GM23338 (cell line): Measurements from ENCODE around the gene DNM2. TPM values are rescaled to one million over a fixed set of nuclear protein-coding genes. Genes with fewer than 3 reads are reported as not detected.

Experiments used
- ATAC-seq: fragments of 200-7000 bp; cut with Tn5 transposase; 3 replicates; pipeline ENCODE4 v1.9.1; 2020
- DNase-seq: peaks from one replicate; pipeline ENCODE4 v3.0.0-alpha.2; 2015; ENCODE audit warnings: low spot score
- H2AFZ ChIP-seq: fragments of 200-600 bp; sonication (generic); 2 replicates; pipeline ENCODE4 v1.8.0; 2016; ENCODE audit warnings: antibody characterized with exemption, mild to moderate bottlenecking, moderate library complexity
- H3F3A ChIP-seq: fragments of 200-600 bp; sonication (generic); replicated peaks from 2 replicates; pipeline ENCODE4 v1.8.0; 2017; ENCODE audit warnings: antibody characterized with exemption, mixed run types, low read depth
- H3K27ac ChIP-seq: fragments of 200-600 bp; sonication (generic); 2 replicates; pipeline ENCODE4 v1.6.1; 2016; ENCODE audit warnings: low read depth
- H3K27me3 ChIP-seq: fragments of 200-600 bp; sonication (generic); 2 replicates; pipeline ENCODE4 v1.8.0; 2016; ENCODE audit warnings: mild to moderate bottlenecking, mixed run types, moderate library complexity; ENCODE audit not compliant: insufficient read depth
- H3K36me3 ChIP-seq: fragments of 200-600 bp; sonication (generic); 2 replicates; pipeline ENCODE4 v1.8.0; 2016; ENCODE audit warnings: mild to moderate bottlenecking; ENCODE audit not compliant: insufficient read depth
- H3K4me1 ChIP-seq: fragments of 200-600 bp; sonication (generic); 2 replicates; pipeline ENCODE4 v1.8.0; 2016; ENCODE audit warnings: mild to moderate bottlenecking, moderate library complexity; ENCODE audit not compliant: insufficient read depth
- H3K4me2 ChIP-seq: fragments of 200-600 bp; sonication (generic); 2 replicates; pipeline ENCODE4 v1.7.1; 2017; ENCODE audit warnings: mixed run types
- H3K4me3 ChIP-seq: fragments of 200-600 bp; sonication (generic); 2 replicates; pipeline ENCODE4 v1.6.1; 2016; ENCODE audit warnings: mixed run types
- H3K79me2 ChIP-seq: fragments of 200-600 bp; sonication (generic); replicated peaks from 2 replicates; pipeline ENCODE4 v1.8.0; 2017; ENCODE audit warnings: mild to moderate bottlenecking; ENCODE audit not compliant: insufficient read depth
- H3K9me2 ChIP-seq: fragments of 200-600 bp; sonication (generic); 2 replicates; pipeline ENCODE4 v1.8.0; 2017; ENCODE audit not compliant: insufficient read depth
- H4K20me1 ChIP-seq: fragments of 200-600 bp; sonication (generic); replicated peaks from 2 replicates; pipeline ENCODE4 v1.8.0; 2017; ENCODE audit warnings: mild to moderate bottlenecking; ENCODE audit not compliant: insufficient read depth
- H3K27ac Mint-ChIP-seq: 2 replicates; pipeline ENCODE4 v1.8.0; 2020; ENCODE audit warnings: inconsistent platforms, mild to moderate bottlenecking, moderate library complexity, mixed read lengths
- H3K27me3 Mint-ChIP-seq: 3 replicates; pipeline ENCODE4 v1.8.0; 2022; ENCODE audit warnings: low read depth, mild to moderate bottlenecking, moderate library complexity, mixed read lengths, inconsistent platforms; ENCODE audit not compliant: insufficient read depth, poor library complexity
- H3K36me3 Mint-ChIP-seq: 3 replicates; pipeline ENCODE4 v1.8.0; 2021; ENCODE audit warnings: low read depth, mild to moderate bottlenecking, inconsistent platforms, moderate library complexity, mixed read lengths
- H3K4me1 Mint-ChIP-seq: 3 replicates; pipeline ENCODE4 v1.8.0; 2020; ENCODE audit warnings: mild to moderate bottlenecking, inconsistent platforms, mixed read lengths
- H3K4me3 Mint-ChIP-seq: 3 replicates; pipeline ENCODE4 v1.8.0; 2021; ENCODE audit warnings: moderate library complexity, mild to moderate bottlenecking, inconsistent platforms, mixed read lengths
- H3K9me3 Mint-ChIP-seq: 3 replicates; pipeline ENCODE4 v1.8.0; 2020; ENCODE audit warnings: moderate library complexity, mild to moderate bottlenecking, inconsistent platforms, mixed read lengths
- CREB1 ChIP-seq: fragments of 250-450 bp; sonication (Bioruptor Pico); IDR thresholded peaks from 2 replicates; pipeline ENCODE4 v1.5.0; 2020; ENCODE audit warnings: low read depth, mild to moderate bottlenecking, moderate library complexity
- EZH2 ChIP-seq: fragments of 200-600 bp; sonication (generic); IDR thresholded peaks from one replicate; pipeline ENCODE4 v1.8.0; 2017; ENCODE audit warnings: antibody characterized with exemption, mild to moderate bottlenecking, low read depth; ENCODE audit not compliant: unreplicated experiment
- POLR2AphosphoS5 ChIP-seq: IDR thresholded peaks from 2 replicates; pipeline ENCODE4 v1.6.1; 2016; ENCODE audit warnings: antibody characterized with exemption, low read depth
- ZNF114 ChIP-seq: fragments of 250-450 bp; sonication (Bioruptor Pico); IDR thresholded peaks from 2 replicates; pipeline ENCODE4 v1.5.0; 2020; ENCODE audit warnings: mild to moderate bottlenecking, moderate library complexity
- polyA plus RNA-seq: library from polyadenylated mRNA; unstranded; fragments of >200 nt; fragmentation: Nextera tagmentation; extraction: Ambion mirVana; gene quantifications from 2 replicates; pipeline ENCODE4 v1.2.1, GENCODE V29; 2016
- total RNA-seq: library from RNA; depleted of rRNA; stranded (reverse); fragments of >200 nt; shearing (Covaris generic); gene quantifications from 2 replicates; pipeline ENCODE4 v1.2.3, GENCODE V29; 2014
- TF ChIP-seq, protein P1 (sequence below), 2 experiments: fragments of 200-600 bp in 1 of 2; sonication (generic) in 1 of 2; conservative IDR thresholded peaks; 2 replicates each; pipeline versions ENCODE4 v1.5.1 to v1.6.1; 2016 to 2017; ENCODE audit warnings: antibody characterized with exemption in 2 of 2, low read depth in 2 of 2, mild to moderate bottlenecking in 2 of 2, moderate library complexity in 1 of 2
- TF ChIP-seq, protein P2 (sequence below): IDR thresholded peaks from one replicate; pipeline ENCODE4 v1.6.1; 2018; ENCODE audit warnings: antibody characterized with exemption; ENCODE audit not compliant: unreplicated experiment

The DNM2 gene
- total and polyA plus RNA-seq, 2 experiments from 2014 or later: 40.7 to 138 TPM

DNA sequence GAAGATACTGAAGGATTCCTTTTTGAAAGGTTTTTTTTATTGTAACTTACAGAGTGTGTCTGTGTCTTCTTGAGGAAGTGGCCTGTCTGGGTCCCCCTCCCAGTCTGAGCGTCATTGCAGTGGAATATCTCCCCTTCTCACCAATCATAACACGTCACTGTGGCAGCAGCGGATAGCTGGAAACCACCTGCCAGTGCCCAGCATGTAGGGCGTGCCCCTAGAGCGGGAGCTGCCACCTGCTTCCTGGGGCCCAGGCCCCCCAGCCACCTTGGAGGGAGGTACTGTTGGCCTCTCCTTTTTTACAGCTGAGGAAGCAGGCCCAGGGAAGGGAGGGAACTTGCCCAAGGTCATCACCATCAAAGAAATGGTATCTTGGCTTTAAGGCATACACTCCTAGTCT lies 4.6 kb upstream of the DNM2 start (continued):
- TF ChIP-seq CREB1 (CRISPR knock-in tag) (no peak), EZH2 (no peak), ZNF114 (CRISPR knock-in tag) (no peak)
- TF ChIP-seq, protein P1, sequence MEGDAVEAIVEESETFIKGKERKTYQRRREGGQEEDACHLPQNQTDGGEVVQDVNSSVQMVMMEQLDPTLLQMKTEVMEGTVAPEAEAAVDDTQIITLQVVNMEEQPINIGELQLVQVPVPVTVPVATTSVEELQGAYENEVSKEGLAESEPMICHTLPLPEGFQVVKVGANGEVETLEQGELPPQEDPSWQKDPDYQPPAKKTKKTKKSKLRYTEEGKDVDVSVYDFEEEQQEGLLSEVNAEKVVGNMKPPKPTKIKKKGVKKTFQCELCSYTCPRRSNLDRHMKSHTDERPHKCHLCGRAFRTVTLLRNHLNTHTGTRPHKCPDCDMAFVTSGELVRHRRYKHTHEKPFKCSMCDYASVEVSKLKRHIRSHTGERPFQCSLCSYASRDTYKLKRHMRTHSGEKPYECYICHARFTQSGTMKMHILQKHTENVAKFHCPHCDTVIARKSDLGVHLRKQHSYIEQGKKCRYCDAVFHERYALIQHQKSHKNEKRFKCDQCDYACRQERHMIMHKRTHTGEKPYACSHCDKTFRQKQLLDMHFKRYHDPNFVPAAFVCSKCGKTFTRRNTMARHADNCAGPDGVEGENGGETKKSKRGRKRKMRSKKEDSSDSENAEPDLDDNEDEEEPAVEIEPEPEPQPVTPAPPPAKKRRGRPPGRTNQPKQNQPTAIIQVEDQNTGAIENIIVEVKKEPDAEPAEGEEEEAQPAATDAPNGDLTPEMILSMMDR (conservative IDR thresholded peaks at IDR 0.05; ENCODE audit: low read depth in 2 of 2): no peak

DNA sequence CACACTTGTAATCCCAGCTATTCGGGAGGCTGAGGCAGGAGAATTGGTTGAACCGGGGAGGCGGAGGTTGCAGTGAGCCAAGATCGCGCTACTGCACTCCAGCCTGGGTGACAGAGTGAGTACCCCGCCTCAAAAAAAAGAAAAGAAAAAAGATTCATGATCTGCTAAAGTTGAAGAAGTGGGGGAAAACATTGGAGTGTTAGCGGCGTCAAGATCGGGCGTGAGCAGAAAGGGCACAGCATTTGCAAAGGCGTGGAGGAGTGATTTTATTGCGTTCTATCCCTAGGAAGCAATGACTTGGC lies 874 bp upstream of the DNM2 start:
- Histone ChIP-seq H3K36me3 (0 out of 2 replicates have a peak, but pooled peaks cover 5% of the 10 kb centered on the region), H3K4me1 (no peaks in the 10 kb centered on the region; the same call in 1 of the 2 replicates), H3K4me3 (peak overlapping the region; percentile 12; the same call in 1 of the 2 replicates), H3K27ac (no peak overlapping the region), H4K20me1 (peaks cover 32% of the 10 kb centered on the region), H3K4me2 (peak overlapping the region; percentile 19; the same call in 1 of the 2 replicates), H3K79me2 (peaks cover 38% of the 10 kb centered on the region), H3F3A (peaks cover 3% of the 10 kb centered on the region; the same call in 1 of the 2 replicates), H3K9me2 (no peaks in the 10 kb centered on the region), H2AFZ (peak overlapping the region; percentile 0; the same call in 1 of the 2 replicates), H3K27me3 (no peaks in the 10 kb centered on the region)
- peak overlapping the region; percentile 97 for H3K27ac Mint-ChIP-seq
- peaks cover 12% of the 10 kb centered on the region for H3K4me1 Mint-ChIP-seq
- 0 out of 2 replicates have a peak, but pooled peaks have one; percentile 35 for TF ChIP-seq POLR2AphosphoS5
- TF ChIP-seq, protein P2, sequence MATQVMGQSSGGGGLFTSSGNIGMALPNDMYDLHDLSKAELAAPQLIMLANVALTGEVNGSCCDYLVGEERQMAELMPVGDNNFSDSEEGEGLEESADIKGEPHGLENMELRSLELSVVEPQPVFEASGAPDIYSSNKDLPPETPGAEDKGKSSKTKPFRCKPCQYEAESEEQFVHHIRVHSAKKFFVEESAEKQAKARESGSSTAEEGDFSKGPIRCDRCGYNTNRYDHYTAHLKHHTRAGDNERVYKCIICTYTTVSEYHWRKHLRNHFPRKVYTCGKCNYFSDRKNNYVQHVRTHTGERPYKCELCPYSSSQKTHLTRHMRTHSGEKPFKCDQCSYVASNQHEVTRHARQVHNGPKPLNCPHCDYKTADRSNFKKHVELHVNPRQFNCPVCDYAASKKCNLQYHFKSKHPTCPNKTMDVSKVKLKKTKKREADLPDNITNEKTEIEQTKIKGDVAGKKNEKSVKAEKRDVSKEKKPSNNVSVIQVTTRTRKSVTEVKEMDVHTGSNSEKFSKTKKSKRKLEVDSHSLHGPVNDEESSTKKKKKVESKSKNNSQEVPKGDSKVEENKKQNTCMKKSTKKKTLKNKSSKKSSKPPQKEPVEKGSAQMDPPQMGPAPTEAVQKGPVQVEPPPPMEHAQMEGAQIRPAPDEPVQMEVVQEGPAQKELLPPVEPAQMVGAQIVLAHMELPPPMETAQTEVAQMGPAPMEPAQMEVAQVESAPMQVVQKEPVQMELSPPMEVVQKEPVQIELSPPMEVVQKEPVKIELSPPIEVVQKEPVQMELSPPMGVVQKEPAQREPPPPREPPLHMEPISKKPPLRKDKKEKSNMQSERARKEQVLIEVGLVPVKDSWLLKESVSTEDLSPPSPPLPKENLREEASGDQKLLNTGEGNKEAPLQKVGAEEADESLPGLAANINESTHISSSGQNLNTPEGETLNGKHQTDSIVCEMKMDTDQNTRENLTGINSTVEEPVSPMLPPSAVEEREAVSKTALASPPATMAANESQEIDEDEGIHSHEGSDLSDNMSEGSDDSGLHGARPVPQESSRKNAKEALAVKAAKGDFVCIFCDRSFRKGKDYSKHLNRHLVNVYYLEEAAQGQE: no peak
- DNase-seq (no peak), ATAC-seq (no peak)
- H3K36me3 Mint-ChIP-seq: peaks cover 9% of the 10 kb centered on the region; the same call in 2 of the 3 replicates
- H3K27me3 Mint-ChIP-seq: peaks cover 4% of the 10 kb centered on the region
- H3K4me3 Mint-ChIP-seq: peak overlapping the region; percentile 95
- H3K9me3 Mint-ChIP-seq: peaks cover 2% of the 10 kb centered on the region; the same call in 1 of the 3 replicates
